GM19240 (cell line): Measurements from ENCODE around the gene CSNK1G2.

Experiments
- DNase-seq: peaks from one replicate; pipeline ENCODE4 v3.0.0; 2011; ENCODE audit warnings: low spot score; ENCODE audit not compliant: insufficient read length

Gene CSNK1G2

GRCh38 chr19:1968279-1969175 lies 27.6 kb downstream of the CSNK1G2 start:
- no peak for DNase-seq

DNA sequence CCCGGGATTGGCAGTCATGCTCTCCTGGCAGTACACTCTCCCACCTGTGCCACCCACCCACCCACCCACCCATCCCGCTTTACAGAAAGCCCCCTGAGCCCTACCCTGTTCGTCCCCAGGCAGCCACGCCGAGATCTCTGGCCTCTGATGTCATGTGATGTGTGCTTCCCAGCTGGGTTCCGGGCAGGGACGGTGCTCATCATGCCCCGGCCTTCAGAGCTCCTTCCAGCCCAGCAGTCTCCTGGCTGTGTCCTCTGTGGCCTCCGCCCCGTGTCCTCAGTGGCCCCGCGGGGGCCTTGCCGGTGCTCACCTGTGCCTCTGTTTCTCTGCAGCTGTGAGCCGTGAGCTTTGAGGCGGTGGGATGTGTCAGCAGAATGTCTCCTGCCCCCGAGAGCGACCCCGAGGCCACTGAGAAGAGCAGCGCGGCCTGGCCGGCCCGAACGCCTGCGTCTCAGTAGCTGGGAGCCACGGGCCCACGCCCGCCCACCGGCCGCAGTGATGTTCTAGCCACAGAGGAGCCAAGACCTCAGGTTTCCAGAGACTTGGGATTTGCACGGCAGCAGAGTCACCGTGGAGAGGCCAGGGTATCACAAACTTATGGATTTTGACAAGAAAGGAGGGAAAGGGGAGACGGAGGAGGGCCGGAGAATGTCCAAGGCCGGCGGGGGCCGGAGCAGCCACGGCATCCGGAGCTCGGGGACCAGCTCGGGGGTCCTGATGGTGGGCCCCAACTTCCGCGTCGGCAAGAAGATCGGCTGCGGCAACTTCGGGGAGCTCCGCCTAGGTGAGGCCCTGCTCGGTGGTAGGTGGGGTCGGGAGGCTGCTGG lies 28.4 kb downstream of the CSNK1G2 start:
- DNase-seq = no peak

- no peak for DNase-seq
These were observed 29.2 kb downstream of the CSNK1G2 start for GRCh38 chr19:1970003-1970805.

DNA sequence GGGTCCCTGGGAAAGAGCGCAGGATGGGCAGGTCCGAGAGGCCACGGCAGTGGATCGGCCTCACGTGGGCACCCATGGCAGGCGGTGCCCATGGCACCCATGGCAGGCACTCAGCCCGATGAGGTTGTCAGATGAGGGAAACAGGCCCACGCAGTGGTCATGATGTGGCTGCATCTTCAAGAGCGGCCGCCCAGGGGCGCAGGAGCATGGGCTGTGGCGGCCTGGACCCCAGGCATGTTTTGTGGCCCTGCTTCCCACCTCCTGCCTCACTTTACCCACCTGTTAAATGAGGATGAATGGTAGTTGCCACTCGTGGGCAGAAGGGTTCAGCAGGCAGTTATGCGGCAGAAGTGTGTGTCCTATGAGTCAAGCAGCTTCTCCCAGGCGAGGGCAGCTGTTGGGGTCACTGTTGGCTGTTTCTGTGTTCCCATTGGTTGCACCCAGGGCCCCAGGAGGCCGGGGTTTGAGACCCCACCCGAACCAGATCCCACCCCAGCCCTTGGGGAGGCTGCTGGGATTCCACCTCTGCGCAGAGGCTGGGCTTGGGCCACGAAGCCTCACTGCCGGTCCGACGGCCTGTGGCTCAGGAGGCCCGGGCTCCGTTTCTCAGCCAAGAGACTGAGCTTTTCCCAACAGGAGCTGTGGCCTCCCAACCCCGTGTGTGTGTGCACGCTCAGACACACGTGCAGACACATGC lies 30.0 kb downstream of the CSNK1G2 start:
- no peak for DNase-seq

- no peak for DNase-seq
These were observed 33.6 kb downstream of the CSNK1G2 start for GRCh38 chr19:1974381-1975161.

GRCh38 chr19:1975162-1975480 lies 34.1 kb downstream of the CSNK1G2 start:
- no peak for DNase-seq

GRCh38 chr19:1977120-1977519 lies 36.1 kb downstream of the CSNK1G2 start:
- no peak for DNase-seq

GRCh38 chr19:1978346-1978894 lies 37.4 kb downstream of the CSNK1G2 start:
- DNase-seq = no peak

GRCh38 chr19:1979017-1979416 lies 38.0 kb downstream of the CSNK1G2 start:
- DNase-seq = no peak

- no peak for DNase-seq
These were observed 38.7 kb downstream of the CSNK1G2 start for GRCh38 chr19:1979642-1980041.

DNA sequence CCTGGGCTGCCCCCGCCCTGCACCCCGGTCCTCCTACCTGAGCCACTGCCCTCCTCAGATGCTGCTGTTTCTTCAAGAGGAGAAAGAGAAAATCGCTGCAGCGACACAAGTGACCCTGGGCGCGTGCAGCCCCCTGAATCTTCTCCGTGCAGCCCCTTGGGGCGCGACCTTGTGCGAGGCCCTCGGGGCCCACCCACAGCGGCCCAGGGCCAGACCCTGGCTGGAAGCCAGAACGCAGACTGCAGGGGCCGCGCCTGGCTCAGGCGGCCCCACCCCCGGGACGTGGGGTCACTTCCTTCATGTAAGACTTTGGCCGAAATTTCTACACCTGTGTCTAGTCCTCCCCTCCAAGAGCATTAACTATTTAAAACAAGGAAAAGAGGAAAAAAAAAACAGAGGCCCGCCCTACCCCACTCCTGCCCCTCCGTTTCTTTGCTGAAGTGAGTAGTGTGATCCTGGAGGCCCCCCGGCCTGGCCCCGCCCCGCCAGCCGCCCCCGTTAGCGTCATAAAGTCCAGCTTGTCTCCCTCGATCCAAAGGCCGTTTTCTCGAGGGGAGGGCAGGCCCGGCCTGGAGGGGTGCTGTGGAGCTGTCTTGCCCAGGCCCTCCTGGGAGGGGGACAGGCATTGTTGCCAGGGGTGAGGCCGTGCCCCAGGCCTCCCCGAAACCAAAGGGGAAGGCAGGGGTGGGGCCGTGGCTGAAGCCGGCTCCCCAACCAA lies 39.3 kb downstream of the CSNK1G2 start:
- no peak for DNase-seq

DNA sequence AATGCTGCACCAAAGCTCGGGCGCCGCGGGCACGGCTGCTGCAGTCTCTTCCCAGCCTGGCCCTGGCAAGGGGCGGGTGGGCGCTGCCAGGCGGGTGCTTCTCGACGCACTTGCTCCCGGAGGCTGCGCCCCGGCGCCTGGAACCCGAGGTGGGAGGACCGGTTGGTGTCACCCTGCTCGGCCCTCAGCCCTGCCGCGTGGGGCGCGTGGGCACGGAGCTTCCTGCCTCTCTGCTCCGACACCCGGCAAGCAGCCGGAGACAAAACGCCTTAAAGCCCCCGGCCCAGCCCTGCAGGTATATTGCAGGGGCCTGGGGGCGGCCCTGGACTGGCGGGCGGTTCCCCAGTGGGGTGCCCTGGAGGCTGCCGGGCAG lies 39.8 kb downstream of the CSNK1G2 start:
- DNase-seq = no peak

- DNase-seq = no peak
These were observed 40.3 kb downstream of the CSNK1G2 start for GRCh38 chr19:1981253-1981652.

GRCh38 chr19:1984357-1984756 lies 43.4 kb downstream of the CSNK1G2 start:
- no peak for DNase-seq

DNA sequence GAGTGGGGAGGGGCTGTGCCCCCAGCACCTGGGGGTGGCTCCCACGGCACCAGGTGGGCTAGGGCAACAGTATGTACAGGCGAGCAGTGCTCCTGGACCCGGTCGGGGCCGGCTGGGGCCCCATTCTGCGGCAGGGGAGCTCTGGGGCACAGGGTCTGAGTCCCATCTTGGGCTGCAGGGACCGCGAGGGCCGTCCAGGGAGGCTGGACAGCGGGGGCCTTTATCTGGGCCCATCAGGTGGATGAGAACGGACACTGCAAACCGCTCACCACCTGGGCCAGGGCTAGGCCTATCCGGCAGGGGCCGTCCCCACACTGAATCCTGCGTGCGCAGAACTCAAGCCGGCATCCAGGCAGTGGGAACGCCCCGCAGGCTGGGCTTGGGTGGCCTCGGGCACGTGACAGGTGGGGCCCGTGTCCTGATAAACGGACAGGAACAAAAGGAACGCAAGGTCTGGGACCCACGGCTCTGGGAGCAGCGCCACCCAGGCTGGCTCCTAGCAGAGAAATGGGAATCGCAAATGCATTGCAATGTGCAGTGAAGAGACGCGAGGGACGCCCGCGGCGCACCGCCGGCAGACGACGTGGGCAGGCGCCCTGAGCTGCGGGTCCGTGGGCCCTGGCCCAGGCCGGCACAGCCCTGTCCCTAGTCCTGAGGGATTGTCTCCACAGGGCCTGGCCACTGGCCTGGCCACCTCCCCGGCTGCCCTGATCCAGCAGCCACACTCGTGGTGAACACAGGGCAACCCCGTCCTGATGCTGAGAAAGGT lies 44.8 kb downstream of the CSNK1G2 start:
- no peak for DNase-seq

DNA sequence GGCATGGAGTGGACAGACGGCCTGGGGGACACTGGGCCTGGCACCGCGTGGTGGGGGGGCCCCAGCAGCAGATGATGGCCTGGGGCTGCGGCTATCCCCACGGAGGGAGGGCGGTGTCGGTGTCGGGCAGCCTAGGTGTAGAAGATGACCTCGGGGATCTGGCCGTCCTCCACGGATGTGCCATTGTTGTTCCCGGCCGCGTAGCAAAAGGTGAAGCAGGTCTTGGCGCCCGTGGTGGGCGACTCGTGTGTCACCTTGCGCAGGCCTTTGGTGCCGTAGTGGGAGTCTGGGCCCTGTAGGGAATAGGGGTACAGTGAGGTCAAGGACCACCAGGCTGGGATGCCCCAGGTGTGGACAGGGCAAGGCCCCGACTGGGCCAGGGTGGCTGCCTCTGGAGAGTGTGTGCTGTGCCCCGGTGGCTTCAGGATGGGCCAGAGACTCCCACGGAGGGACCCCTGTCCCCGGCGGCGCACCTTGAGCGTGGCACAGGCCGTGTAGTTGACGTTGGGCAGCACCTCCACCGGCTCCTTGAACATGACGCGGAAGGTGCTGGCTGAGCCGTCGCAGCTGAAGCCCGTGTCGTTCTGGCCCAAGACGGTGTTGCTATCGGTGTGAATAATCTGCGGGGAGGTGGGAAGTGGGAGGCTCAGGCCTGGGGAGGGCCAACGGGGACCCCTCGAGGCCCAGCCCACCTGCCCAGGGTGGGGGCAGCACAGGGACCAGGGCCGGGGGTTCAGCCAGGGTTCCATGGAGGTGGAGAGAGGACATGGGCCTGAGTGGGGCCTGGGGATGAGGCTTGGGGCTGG lies 45.6 kb downstream of the CSNK1G2 start:
- no peak for DNase-seq

- no peak for DNase-seq
These were observed 46.5 kb downstream of the CSNK1G2 start for GRCh38 chr19:1987197-1988187.
